ENCODE measurements around the gene SMNDC1.

SMNDC1 gene

GRCh38 chr10:110244550-110244949 is 60.2 kb downstream of the SMNDC1 start:
- TF ChIP-seq CTCF (IDR thresholded peaks at IDR 0.05; ENCODE audit: extremely low read depth, missing control alignments): no peak
- no peak for DNase-seq (ENCODE audit: low spot score)

DNA sequence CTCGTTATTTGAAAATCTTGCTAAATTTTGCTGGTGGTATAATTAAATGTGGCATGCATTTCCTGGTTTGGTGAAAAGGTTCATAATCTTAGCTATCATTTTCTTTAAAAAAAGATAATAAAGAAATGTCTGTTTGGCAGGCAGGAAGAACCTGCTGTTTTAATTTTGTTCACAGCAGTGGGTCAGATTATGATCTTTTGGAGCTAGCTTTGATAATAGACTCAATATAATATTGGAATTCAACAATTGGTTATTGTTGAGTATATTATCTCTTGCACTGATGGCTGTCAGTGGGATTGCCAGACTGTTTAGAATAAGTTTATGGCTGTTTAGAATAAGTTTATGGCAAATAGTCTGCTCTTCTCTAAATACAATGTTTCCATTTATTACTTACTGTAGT is 62.2 kb downstream of the SMNDC1 start:
- no peak for DNase-seq (ENCODE audit: low spot score)
- no peak for TF ChIP-seq CTCF (IDR thresholded peaks at IDR 0.05; ENCODE audit: extremely low read depth, missing control alignments)

- TF ChIP-seq CTCF (IDR thresholded peaks at IDR 0.05; ENCODE audit: extremely low read depth, missing control alignments): no peak
- no peak for DNase-seq (ENCODE audit: low spot score)
Observed at GRCh38 chr10:110241841-110242240, 62.9 kb downstream of the SMNDC1 start.

DNA sequence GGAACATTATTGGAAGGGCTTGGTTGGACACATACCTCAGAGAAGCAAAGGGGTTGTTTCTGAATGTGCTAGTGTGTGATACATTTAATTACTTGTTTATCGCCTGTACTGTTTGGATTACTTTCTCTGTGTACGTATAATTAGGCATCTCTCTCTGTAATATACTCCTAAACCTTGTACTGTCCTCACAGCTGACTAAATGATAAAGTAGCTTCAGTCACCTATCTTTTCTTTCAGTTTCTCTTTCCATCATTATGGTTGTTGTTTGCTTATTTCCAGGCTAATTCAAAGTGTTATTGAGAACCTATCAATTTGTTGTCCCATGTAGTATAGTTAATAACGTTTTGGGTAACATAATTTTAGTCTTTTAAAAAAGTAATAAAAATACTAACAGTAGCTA is 63.3 kb downstream of the SMNDC1 start:
- DNase-seq (ENCODE audit: low spot score): no peak
- TF ChIP-seq CTCF (IDR thresholded peaks at IDR 0.05; ENCODE audit: extremely low read depth, missing control alignments): no peak

All from GM20000 (cell line).